Hepatocyte (in vitro differentiated cells): ENCODE data around the gene GLRA2. TPM values are rescaled to one million over a fixed set of nuclear protein-coding genes. Genes with fewer than 3 reads are reported as not detected.
"Not testable (repeated sequence)": the region's sequence is repeated elsewhere in the genome, so short reads cannot be mapped to it uniquely, and the experiment has no call there.

Experiments
- DNase-seq: peaks from one replicate; pipeline ENCODE4 v3.0.0-alpha.2; 2016; ENCODE audit warnings: low spot score
- H2AFZ ChIP-seq: fragments of 200-600 bp; sonication (generic); 2 replicates; pipeline ENCODE4 v1.6.0; 2016; ENCODE audit warnings: antibody characterized with exemption, mild to moderate bottlenecking
- H3K27ac ChIP-seq: fragments of 200-600 bp; sonication (generic); 2 replicates; pipeline ENCODE4 v1.5.1; 2016; ENCODE audit warnings: mild to moderate bottlenecking
- H3K27me3 ChIP-seq: fragments of 200-600 bp; sonication (generic); 2 replicates; pipeline ENCODE4 v1.6.1; 2016
- H3K36me3 ChIP-seq: fragments of 200-600 bp; sonication (generic); replicated peaks from 2 replicates; pipeline ENCODE4 v1.5.1; 2016; ENCODE audit warnings: low read depth; ENCODE audit not compliant: insufficient read depth
- H3K4me1 ChIP-seq: fragments of 200-600 bp; sonication (generic); 2 replicates; pipeline ENCODE4 v1.5.1; 2016; ENCODE audit warnings: mild to moderate bottlenecking, moderate library complexity; ENCODE audit not compliant: insufficient read depth
- H3K4me2 ChIP-seq: fragments of 200-600 bp; sonication (generic); 2 replicates; pipeline ENCODE4 v1.6.0; 2016
- H3K4me3 ChIP-seq: fragments of 200-600 bp; sonication (generic); 2 replicates; pipeline ENCODE4 v1.5.1; 2016; ENCODE audit warnings: mild to moderate bottlenecking
- H3K79me2 ChIP-seq: fragments of 200-600 bp; sonication (generic); 2 replicates; pipeline ENCODE4 v1.6.0; 2017; ENCODE audit warnings: mild to moderate bottlenecking
- H3K9me2 ChIP-seq: fragments of 200-600 bp; sonication (generic); replicated peaks from 2 replicates; pipeline ENCODE4 v1.6.0; 2017; ENCODE audit warnings: mild to moderate bottlenecking; ENCODE audit not compliant: insufficient read depth
- H3K9me3 ChIP-seq: fragments of 200-600 bp; sonication (generic); 2 replicates; pipeline ENCODE4 v1.5.1; 2016; ENCODE audit warnings: low read depth, mild to moderate bottlenecking
- H4K20me1 ChIP-seq: fragments of 200-600 bp; sonication (generic); 2 replicates; pipeline ENCODE4 v1.6.0; 2016; ENCODE audit warnings: mild to moderate bottlenecking; ENCODE audit not compliant: insufficient read depth, poor library complexity, severe bottlenecking
- CTCF ChIP-seq: fragments of 200-600 bp; sonication (generic); IDR thresholded peaks from 2 replicates; pipeline ENCODE4 v1.5.1; 2016; ENCODE audit warnings: antibody characterized with exemption, mild to moderate bottlenecking; ENCODE audit not compliant: poor library complexity
- EZH2 ChIP-seq: fragments of 200-600 bp; sonication (generic); IDR thresholded peaks from 2 replicates; pipeline ENCODE4 v1.6.1; 2016; ENCODE audit warnings: antibody characterized with exemption, mild to moderate bottlenecking, borderline replicate concordance
- EZH2phosphoT487 ChIP-seq: fragments of 200-600 bp; sonication (generic); IDR thresholded peaks from one replicate; pipeline ENCODE4 v1.6.1; 2018; ENCODE audit warnings: antibody characterized with exemption, mild to moderate bottlenecking, low read depth, moderate library complexity; ENCODE audit not compliant: unreplicated experiment, severe bottlenecking
- WGBS: methylation state at CpG from one replicate; pipeline ENCODE4 v1.1.6; 2016; ENCODE audit warnings: low lambda C conversion rate; ENCODE audit errors: missing lambda C conversion rate; 5-methylcytosine and 5-hydroxymethylcytosine counted together
- polyA plus RNA-seq: library from polyadenylated mRNA; unstranded; fragments of >200 nt; fragmentation: Nextera tagmentation; extraction: Ambion mirVana; gene quantifications from 2 replicates; pipeline ENCODE4 v1.2.1, GENCODE V29; 2016
- total RNA-seq: library from RNA; depleted of rRNA; stranded (reverse); fragments of >200 nt; gene quantifications from 2 replicates; pipeline ENCODE4 v1.2.3, GENCODE V29; 2014

GLRA2 gene
- total and polyA plus RNA-seq, 2 experiments from 2014 or later = not detected

GRCh38 chrX:14673764-14674163 lies 144.4 kb downstream of the GLRA2 start:
- H3K36me3 ChIP-seq = no peaks in the 10 kb centered on the region
- no peaks in the 10 kb centered on the region for H4K20me1 ChIP-seq
- H3K79me2 ChIP-seq = no peaks in the 10 kb centered on the region
- H3K9me2 ChIP-seq = no peaks in the 10 kb centered on the region
- no peaks in the 10 kb centered on the region for H3K27me3 ChIP-seq
- peak; percentile 75 for DNase-seq
- no peak overlapping the region for H3K4me3 ChIP-seq
- H3K27ac ChIP-seq = peak overlapping the region; percentile 51
- no peaks in the 10 kb centered on the region for H3K9me3 ChIP-seq
- no peak overlapping the region for H3K4me2 ChIP-seq
- TF ChIP-seq CTCF (no peak), EZH2phosphoT487 (no peak), EZH2 (no peak)
- 52% methylated on average over 4 of the region's 4 CpGs for WGBS
- no peaks in the 10 kb centered on the region for H3K4me1 ChIP-seq
- no peak overlapping the region for H2AFZ ChIP-seq

DNA sequence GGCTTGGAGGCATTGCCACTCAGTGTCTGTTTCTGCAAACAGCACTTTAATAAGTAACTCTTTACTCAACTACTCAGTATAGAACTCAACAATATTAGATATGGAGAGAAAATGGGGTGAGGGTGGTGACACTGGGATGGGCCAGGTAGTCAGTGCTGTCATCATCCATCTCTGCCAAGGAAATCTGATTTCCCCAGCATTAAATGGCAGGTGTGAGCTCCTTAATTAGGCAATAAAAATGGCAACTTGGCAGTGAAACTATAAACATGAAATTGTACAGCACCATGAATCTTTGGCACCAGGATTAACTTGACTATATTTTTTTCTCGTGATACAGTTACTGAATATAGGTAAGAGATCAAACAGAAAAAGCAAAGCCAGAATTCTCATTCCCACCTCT lies 146.2 kb downstream of the GLRA2 start:
- Histone ChIP-seq H3K79me2 (no peaks in the 10 kb centered on the region), H2AFZ (no peak overlapping the region), H3K4me2 (no peak overlapping the region), H3K27me3 (no peaks in the 10 kb centered on the region), H4K20me1 (no peaks in the 10 kb centered on the region), H3K9me2 (no peaks in the 10 kb centered on the region), H3K4me1 (no peaks in the 10 kb centered on the region), H3K4me3 (no peak overlapping the region), H3K36me3 (no peaks in the 10 kb centered on the region), H3K27ac (no peak overlapping the region), H3K9me3 (no peaks in the 10 kb centered on the region)
- no peak for DNase-seq
- TF ChIP-seq EZH2 = no peak
- TF ChIP-seq CTCF = no peak
- no peak for TF ChIP-seq EZH2phosphoT487
- 74% methylated on average over 1 of the region's 1 CpG for WGBS

DNA sequence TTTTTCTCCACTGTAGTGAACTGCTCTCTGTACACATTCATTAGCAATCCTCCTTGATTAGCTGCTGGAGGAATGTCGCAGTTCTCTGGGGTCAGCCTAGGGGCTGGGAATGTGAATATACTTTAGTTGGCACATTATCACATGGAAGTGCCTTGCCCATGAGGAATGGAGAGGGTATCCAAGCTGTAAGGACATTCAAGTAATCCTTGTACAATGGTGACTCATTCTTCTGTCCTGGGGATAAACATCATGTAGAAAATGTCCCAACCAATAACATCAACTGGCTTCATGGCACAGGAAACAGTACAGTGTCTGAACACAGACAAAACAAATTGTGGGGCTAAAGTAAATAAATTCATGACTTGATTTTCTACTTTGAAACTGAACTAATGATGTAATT lies 147.1 kb downstream of the GLRA2 start:
- H3K4me3 ChIP-seq = no peak overlapping the region
- DNase-seq = no peak
- H3K36me3 ChIP-seq = no peaks in the 10 kb centered on the region
- no peak for TF ChIP-seq EZH2phosphoT487
- no peak for TF ChIP-seq CTCF
- TF ChIP-seq EZH2 = no peak
- H3K4me1 ChIP-seq = no peaks in the 10 kb centered on the region
- 79% methylated on average over 1 of the region's 1 CpG for whole genome bisulfite sequencing
- no peak overlapping the region for H2AFZ ChIP-seq
- H3K4me2 ChIP-seq = no peak overlapping the region
- H4K20me1 ChIP-seq = no peaks in the 10 kb centered on the region
- no peak overlapping the region for H3K27ac ChIP-seq
- H3K27me3 ChIP-seq = no peaks in the 10 kb centered on the region
- H3K79me2 ChIP-seq = no peaks in the 10 kb centered on the region
- no peaks in the 10 kb centered on the region for H3K9me3 ChIP-seq
- H3K9me2 ChIP-seq = no peaks in the 10 kb centered on the region

- H3K36me3 ChIP-seq, H3K4me3 ChIP-seq, H3K9me2 ChIP-seq, H3K4me1 ChIP-seq, H3K9me3 ChIP-seq, H2AFZ ChIP-seq, H3K4me2 ChIP-seq, DNase-seq, H3K27me3 ChIP-seq, H3K27ac ChIP-seq, H3K79me2 ChIP-seq, H4K20me1 ChIP-seq: not testable (repeated sequence)
- WGBS = 91% methylated on average over 10 of the region's 10 CpGs
Observed at GRCh38 chrX:14688331-14688730, 159.0 kb downstream of the GLRA2 start.
